Fibroblast of villous mesenchyme (primary cell): ENCODE data around the gene FAM20B. TPM values are rescaled to one million over a fixed set of nuclear protein-coding genes. Genes with fewer than 3 reads are reported as not detected.
"Not testable (repeated sequence)": the region's sequence is repeated elsewhere in the genome, so short reads cannot be mapped to it uniquely, and the experiment has no call there.

Experiments used
- DNase-seq: peaks from one replicate; pipeline ENCODE4 v3.0.0-alpha.2; 2010; ENCODE audit warnings: low read depth
- H3K4me3 ChIP-seq: 2 replicates; pipeline ENCODE4 v1.5.1; 2011; ENCODE audit warnings: low read depth, mild to moderate bottlenecking, low read length
- total RNA-seq: library from RNA; depleted of rRNA; stranded (reverse); fragments of >200 nt; gene quantifications from 2 replicates; pipeline ENCODE4 v1.2.3, GENCODE V29; 2012
- TF ChIP-seq, protein P1 (sequence below): IDR thresholded peaks from 2 replicates; pipeline ENCODE4 v1.5.1; 2012; ENCODE audit warnings: low read depth, mild to moderate bottlenecking, low read length; ENCODE audit not compliant: insufficient read depth

Gene FAM20B, protein sequence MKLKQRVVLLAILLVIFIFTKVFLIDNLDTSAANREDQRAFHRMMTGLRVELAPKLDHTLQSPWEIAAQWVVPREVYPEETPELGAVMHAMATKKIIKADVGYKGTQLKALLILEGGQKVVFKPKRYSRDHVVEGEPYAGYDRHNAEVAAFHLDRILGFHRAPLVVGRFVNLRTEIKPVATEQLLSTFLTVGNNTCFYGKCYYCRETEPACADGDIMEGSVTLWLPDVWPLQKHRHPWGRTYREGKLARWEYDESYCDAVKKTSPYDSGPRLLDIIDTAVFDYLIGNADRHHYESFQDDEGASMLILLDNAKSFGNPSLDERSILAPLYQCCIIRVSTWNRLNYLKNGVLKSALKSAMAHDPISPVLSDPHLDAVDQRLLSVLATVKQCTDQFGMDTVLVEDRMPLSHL
- total RNA-seq, result 32.5 and 42.7 TPM in 2 replicates

DNA sequence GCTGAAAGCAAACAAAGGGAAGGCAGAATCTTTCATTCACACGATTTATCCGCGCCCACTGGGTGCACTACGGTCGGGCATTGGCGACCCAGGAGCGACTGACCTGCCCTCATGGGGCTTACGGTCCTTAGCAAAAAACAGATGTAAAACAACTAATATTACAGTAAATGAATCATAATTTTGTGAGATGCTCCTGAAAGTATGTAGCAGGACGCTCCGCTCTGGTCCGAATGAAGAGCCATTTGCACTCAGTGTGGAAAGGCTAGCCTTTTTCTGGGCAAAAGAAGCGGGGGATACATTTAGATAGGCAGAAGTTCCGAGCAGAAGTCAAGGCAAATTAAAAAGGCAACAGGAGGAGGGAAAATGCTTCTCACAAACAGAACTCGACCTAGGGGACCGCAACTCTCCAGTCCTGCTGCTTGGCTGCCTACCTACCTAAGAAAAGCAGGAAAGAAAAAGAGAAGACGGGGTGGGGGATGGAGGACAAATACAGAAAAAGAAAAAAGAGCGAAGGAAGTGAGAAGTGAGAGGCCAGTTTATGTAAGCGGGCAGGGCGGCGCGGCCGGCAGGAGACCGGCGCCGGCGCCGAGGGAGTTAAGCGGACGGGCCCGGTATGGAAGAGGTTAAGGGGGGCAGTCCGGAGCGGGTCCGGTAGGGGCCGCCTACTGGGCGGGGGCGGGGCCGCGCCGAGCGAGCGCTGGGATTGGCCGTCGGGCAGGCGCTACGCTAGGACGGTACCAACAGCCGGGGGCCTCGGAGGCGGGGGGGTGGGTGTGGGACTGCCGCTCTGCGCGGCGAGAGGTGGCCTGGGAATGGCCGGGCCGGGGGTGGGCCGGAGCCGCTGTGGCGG is at the start of gene FAM20B:
Gene FAM20B (plus strand): TSS at position 770 of the 850 bp plus-strand sequence. CDS start 17,954 bp downstream, outside the sequence.
- TF ChIP-seq, protein P1, sequence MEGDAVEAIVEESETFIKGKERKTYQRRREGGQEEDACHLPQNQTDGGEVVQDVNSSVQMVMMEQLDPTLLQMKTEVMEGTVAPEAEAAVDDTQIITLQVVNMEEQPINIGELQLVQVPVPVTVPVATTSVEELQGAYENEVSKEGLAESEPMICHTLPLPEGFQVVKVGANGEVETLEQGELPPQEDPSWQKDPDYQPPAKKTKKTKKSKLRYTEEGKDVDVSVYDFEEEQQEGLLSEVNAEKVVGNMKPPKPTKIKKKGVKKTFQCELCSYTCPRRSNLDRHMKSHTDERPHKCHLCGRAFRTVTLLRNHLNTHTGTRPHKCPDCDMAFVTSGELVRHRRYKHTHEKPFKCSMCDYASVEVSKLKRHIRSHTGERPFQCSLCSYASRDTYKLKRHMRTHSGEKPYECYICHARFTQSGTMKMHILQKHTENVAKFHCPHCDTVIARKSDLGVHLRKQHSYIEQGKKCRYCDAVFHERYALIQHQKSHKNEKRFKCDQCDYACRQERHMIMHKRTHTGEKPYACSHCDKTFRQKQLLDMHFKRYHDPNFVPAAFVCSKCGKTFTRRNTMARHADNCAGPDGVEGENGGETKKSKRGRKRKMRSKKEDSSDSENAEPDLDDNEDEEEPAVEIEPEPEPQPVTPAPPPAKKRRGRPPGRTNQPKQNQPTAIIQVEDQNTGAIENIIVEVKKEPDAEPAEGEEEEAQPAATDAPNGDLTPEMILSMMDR, result peak; percentile 8
- peak; percentile 91 for DNase-seq
- peak within 1 kb of the TSS; percentile 81 for H3K4me3 ChIP-seq

DNA sequence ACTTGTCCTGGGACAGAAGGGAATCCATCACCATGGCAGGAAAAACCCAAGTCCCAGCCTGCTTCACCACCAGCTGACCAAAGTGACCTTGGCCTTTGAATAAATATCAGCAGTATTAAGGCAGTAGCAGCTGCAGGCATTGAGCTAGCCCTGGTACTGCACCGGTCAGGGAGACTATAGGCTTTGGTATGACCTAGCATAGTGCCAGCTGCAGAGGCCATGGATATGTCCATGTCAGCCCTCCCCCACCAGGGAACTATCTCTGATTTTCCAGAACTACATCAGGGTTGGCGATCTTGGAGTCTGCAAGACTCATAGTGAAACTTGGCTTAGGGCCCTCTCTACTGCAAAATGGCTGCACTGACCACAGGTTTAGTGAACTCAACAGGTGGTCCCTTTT is 49.2 kb upstream of the FAM20B start:
- no peak for DNase-seq
- no peak overlapping the region for H3K4me3 ChIP-seq
- TF ChIP-seq, protein P1, result no peak

DNA sequence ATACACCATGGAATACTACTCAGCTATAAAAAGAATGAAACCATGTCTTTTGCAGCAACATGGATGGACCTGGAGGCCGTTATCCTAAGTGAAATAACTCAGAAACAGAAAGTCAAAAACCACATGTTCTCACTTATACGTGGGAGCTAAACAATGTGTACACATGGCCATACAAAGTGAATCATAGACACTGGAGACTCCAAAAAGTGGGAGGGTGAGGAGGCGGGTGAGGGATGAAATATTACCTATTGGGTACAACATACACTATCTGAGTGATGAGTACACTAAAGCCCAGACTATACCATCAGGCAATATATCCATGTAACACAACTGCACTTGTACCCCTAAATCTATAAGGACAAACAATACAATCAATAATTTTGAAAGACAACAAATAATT is 39.5 kb upstream of the FAM20B start:
- TF ChIP-seq, protein P1, result no peak
- DNase-seq, result peak; percentile 5
- no peak overlapping the region for H3K4me3 ChIP-seq

GRCh38 chr1:178988198-178988597 is 37.5 kb upstream of the FAM20B start:
- H3K4me3 ChIP-seq, result not testable (repeated sequence)

DNA sequence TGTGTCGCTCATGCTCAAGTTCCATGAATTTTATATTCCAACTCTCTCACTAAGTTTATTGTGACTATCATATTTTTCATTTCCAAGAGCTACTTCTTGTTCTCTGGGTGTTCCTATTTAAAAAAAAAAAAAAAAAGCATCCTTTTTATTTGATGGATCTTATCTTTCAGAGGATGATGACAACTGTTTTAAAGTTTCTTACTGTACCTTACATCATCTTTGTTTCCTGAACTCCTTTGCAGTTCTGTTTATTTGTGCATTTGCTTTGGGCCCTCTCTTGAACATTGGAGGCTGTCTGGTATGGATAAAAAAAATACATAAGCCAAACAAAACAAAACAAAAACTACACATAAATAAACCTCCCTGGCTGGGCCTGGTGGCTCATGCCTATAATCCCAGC is 32.1 kb upstream of the FAM20B start:
- DNase-seq, result no peak
- H3K4me3 ChIP-seq, result no peak overlapping the region
- TF ChIP-seq, protein P1, result no peak

More at GRCh38 chr1:178988198-178988597, 37.5 kb upstream of the FAM20B start:
- not testable (repeated sequence) for DNase-seq

- no peak for DNase-seq
- TF ChIP-seq, protein P1, result no peak
Measured at GRCh38 chr1:178997428-178997827, 28.3 kb upstream of the FAM20B start.

GRCh38 chr1:178998295-178998694 is 27.4 kb upstream of the FAM20B start:
- no peak for DNase-seq
- TF ChIP-seq, protein P1, result no peak

More at GRCh38 chr1:178997428-178997827, 28.3 kb upstream of the FAM20B start:
- no peak overlapping the region for H3K4me3 ChIP-seq

More at GRCh38 chr1:178998295-178998694, 27.4 kb upstream of the FAM20B start:
- H3K4me3 ChIP-seq, result no peak overlapping the region
